ENCODE measurements around the gene MTG2.

DNA sequence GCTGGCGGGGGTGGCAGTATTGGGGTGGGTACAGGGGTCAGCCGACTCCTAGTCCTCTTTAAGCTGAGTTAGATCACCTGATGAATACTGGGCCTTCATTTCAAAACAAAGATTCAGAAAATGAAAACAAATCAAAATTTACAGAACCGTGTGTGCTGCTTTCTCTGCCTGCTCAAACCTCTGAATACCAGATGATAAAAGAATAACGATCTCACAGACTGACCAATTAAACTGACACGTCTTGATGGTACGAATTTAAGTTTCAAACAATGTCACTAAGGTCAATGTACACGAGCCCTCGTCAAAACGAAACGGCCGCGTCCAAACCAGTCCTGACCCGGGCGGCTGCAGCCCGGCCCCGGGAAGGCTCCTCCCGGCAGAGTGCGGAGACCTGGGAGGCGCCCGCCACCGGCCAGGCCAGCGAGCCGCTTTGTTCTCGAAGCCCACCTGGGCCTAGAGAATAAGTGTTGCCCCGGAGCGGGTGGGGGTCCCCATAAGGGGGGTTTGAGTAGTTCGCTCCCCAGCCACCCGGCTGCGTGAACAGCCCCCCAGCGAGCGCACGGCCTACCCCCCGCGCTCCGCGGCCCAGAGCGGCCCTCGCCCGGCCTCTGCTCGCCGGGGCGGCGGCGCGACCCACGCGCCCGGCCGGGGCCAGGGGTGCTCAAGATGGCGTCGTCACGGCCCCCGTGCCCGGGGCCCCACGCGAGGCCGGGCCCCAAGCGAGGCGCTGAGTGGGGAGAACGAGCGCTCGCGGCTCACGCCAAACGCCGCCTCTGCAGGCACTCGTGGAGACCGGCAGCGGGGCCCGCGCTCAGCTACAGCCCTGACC, 40.4 kb upstream of the MTG2 start:
- TF ChIP-seq GABPA (IDR thresholded peaks at IDR 0.05; ENCODE audit: low read depth) (no peak), EP300 (IDR thresholded peaks at IDR 0.05; ENCODE audit: borderline replicate concordance in 1 of 2, low read depth in 1 of 2, low read length in 1 of 2) (no peak), RFX5 (IDR thresholded peaks at IDR 0.05; ENCODE audit: low read length) (no peak), NFIC (IDR thresholded peaks at IDR 0.05; ENCODE audit: borderline replicate concordance) (no peak), CHD2 (IDR thresholded peaks at IDR 0.05; ENCODE audit: low read length, partially characterized antibody) (no peak), RAD21 (IDR thresholded peaks at IDR 0.05; ENCODE audit: low read length) (no peak), TEAD4 (IDR thresholded peaks at IDR 0.05; ENCODE audit: borderline replicate concordance, insufficient read depth) (no peak), YY1 (IDR thresholded peaks at IDR 0.05; ENCODE audit: low read depth) (peak; percentile 54; the same call in 1 of the 2 replicates), EZH2phosphoT487 (IDR thresholded peaks at IDR 0.05; ENCODE audit: borderline replicate concordance, low read depth) (no peak)
- TF ChIP-seq, protein P1, sequence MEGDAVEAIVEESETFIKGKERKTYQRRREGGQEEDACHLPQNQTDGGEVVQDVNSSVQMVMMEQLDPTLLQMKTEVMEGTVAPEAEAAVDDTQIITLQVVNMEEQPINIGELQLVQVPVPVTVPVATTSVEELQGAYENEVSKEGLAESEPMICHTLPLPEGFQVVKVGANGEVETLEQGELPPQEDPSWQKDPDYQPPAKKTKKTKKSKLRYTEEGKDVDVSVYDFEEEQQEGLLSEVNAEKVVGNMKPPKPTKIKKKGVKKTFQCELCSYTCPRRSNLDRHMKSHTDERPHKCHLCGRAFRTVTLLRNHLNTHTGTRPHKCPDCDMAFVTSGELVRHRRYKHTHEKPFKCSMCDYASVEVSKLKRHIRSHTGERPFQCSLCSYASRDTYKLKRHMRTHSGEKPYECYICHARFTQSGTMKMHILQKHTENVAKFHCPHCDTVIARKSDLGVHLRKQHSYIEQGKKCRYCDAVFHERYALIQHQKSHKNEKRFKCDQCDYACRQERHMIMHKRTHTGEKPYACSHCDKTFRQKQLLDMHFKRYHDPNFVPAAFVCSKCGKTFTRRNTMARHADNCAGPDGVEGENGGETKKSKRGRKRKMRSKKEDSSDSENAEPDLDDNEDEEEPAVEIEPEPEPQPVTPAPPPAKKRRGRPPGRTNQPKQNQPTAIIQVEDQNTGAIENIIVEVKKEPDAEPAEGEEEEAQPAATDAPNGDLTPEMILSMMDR (IDR thresholded peaks at IDR 0.05) = no peak
- TF ChIP-seq, protein P2, sequence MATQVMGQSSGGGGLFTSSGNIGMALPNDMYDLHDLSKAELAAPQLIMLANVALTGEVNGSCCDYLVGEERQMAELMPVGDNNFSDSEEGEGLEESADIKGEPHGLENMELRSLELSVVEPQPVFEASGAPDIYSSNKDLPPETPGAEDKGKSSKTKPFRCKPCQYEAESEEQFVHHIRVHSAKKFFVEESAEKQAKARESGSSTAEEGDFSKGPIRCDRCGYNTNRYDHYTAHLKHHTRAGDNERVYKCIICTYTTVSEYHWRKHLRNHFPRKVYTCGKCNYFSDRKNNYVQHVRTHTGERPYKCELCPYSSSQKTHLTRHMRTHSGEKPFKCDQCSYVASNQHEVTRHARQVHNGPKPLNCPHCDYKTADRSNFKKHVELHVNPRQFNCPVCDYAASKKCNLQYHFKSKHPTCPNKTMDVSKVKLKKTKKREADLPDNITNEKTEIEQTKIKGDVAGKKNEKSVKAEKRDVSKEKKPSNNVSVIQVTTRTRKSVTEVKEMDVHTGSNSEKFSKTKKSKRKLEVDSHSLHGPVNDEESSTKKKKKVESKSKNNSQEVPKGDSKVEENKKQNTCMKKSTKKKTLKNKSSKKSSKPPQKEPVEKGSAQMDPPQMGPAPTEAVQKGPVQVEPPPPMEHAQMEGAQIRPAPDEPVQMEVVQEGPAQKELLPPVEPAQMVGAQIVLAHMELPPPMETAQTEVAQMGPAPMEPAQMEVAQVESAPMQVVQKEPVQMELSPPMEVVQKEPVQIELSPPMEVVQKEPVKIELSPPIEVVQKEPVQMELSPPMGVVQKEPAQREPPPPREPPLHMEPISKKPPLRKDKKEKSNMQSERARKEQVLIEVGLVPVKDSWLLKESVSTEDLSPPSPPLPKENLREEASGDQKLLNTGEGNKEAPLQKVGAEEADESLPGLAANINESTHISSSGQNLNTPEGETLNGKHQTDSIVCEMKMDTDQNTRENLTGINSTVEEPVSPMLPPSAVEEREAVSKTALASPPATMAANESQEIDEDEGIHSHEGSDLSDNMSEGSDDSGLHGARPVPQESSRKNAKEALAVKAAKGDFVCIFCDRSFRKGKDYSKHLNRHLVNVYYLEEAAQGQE (IDR thresholded peaks at IDR 0.05; ENCODE audit: low read depth, low read length) = no peak
- TF ChIP-seq, protein P3, sequence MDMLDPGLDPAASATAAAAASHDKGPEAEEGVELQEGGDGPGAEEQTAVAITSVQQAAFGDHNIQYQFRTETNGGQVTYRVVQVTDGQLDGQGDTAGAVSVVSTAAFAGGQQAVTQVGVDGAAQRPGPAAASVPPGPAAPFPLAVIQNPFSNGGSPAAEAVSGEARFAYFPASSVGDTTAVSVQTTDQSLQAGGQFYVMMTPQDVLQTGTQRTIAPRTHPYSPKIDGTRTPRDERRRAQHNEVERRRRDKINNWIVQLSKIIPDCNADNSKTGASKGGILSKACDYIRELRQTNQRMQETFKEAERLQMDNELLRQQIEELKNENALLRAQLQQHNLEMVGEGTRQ (IDR thresholded peaks at IDR 0.05; ENCODE audit: borderline replicate concordance, low read depth, low read length) = no peak
- TF ChIP-seq, protein P4, sequence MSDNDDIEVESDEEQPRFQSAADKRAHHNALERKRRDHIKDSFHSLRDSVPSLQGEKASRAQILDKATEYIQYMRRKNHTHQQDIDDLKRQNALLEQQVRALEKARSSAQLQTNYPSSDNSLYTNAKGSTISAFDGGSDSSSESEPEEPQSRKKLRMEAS (IDR thresholded peaks at IDR 0.05; ENCODE audit: low read depth) = no peak
